ENCODE data around the gene RNF44.

DNA sequence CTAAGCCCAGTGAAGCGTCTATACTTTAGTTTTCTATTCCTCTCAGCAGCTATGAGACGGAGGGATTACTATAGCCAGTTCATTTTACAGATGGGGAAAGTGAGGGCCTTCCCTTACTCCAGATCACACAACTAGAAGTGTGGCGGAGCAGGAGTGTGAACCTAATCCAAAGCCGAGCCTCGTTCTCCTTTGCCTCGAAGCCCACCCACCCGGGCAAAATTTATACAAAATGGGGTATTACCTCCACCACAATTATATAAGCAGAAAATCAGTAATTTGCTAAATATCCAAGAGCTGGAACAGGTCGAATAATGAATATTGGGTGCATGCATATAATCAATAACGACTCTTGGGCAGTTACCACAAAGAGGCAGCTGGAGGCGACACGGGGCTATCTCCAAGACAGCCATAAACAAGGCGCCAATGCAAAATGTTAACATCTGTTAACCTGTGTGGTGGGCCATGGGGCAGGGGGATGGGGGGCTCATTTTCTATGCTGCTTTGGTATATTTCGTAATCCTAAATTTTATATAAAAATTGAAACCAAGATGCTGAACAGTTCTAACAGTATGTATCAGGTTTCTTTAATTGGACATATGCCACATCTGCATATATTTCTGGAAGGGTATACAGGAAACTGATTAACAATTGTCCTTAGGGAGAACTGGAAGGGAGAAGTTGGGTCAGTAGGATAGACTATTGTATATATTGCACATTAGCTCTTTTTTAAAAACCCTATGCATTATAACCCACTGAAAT, 1.2 kb upstream of the RNF44 start:
- TF ChIP-seq, protein P1, sequence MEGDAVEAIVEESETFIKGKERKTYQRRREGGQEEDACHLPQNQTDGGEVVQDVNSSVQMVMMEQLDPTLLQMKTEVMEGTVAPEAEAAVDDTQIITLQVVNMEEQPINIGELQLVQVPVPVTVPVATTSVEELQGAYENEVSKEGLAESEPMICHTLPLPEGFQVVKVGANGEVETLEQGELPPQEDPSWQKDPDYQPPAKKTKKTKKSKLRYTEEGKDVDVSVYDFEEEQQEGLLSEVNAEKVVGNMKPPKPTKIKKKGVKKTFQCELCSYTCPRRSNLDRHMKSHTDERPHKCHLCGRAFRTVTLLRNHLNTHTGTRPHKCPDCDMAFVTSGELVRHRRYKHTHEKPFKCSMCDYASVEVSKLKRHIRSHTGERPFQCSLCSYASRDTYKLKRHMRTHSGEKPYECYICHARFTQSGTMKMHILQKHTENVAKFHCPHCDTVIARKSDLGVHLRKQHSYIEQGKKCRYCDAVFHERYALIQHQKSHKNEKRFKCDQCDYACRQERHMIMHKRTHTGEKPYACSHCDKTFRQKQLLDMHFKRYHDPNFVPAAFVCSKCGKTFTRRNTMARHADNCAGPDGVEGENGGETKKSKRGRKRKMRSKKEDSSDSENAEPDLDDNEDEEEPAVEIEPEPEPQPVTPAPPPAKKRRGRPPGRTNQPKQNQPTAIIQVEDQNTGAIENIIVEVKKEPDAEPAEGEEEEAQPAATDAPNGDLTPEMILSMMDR (IDR thresholded peaks at IDR 0.05 in 2 of 3, conservative IDR thresholded peaks at IDR 0.05 in 1 of 3; ENCODE audit: borderline replicate concordance in 1 of 3, insufficient read depth in 1 of 3, low read depth in 2 of 3, low read length in 2 of 3), result 0 out of 6 replicates have a peak, but pooled peaks of 1 of the 3 experiments have one; percentile 11
- TF ChIP-seq POLR2A (IDR thresholded peaks at IDR 0.05; ENCODE audit: borderline replicate concordance, extremely low read depth, insufficient read depth, insufficient read length) (no peak), ELF1 (IDR thresholded peaks at IDR 0.05; ENCODE audit: borderline replicate concordance, low read depth) (no peak), SP1 (IDR thresholded peaks at IDR 0.05; ENCODE audit: low read depth) (no peak), EZH2 (IDR thresholded peaks at IDR 0.05) (no peak)
